OCI-LY7 (cell line): ENCODE data around the gene HEYL.

ENCODE experiments used
- EZH2phosphoT487 ChIP-seq: fragments of 200-600 bp; sonication (generic); IDR thresholded peaks from 2 replicates; pipeline ENCODE4 v1.6.1; 2018; ENCODE audit warnings: low read depth, borderline replicate concordance, mild to moderate bottlenecking, mixed run types, antibody characterized with exemption, low read length, moderate library complexity, mixed read lengths
- TF ChIP-seq, protein P1 (sequence below): fragments of 200-600 bp; sonication (generic); conservative IDR thresholded peaks from 2 replicates; pipeline ENCODE4 v1.5.1; 2014; ENCODE audit warnings: mild to moderate bottlenecking, antibody characterized with exemption, low read length, moderate library complexity, mixed read lengths

- TF ChIP-seq, protein P1, sequence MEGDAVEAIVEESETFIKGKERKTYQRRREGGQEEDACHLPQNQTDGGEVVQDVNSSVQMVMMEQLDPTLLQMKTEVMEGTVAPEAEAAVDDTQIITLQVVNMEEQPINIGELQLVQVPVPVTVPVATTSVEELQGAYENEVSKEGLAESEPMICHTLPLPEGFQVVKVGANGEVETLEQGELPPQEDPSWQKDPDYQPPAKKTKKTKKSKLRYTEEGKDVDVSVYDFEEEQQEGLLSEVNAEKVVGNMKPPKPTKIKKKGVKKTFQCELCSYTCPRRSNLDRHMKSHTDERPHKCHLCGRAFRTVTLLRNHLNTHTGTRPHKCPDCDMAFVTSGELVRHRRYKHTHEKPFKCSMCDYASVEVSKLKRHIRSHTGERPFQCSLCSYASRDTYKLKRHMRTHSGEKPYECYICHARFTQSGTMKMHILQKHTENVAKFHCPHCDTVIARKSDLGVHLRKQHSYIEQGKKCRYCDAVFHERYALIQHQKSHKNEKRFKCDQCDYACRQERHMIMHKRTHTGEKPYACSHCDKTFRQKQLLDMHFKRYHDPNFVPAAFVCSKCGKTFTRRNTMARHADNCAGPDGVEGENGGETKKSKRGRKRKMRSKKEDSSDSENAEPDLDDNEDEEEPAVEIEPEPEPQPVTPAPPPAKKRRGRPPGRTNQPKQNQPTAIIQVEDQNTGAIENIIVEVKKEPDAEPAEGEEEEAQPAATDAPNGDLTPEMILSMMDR: no peak
- no peak for TF ChIP-seq EZH2phosphoT487
Observed at GRCh38 chr1:39659110-39659509, 19.7 kb upstream of the HEYL start.
